ENCODE measurements around the gene CRYBG1. TPM values are rescaled to one million over a fixed set of nuclear protein-coding genes. Genes with fewer than 3 reads are reported as not detected.

CRYBG1 gene
- polyA plus RNA-seq, 1 donor from 2014 or later = 0.73 TPM

GRCh38 chr6:106553440-106553839, 192.9 kb downstream of the CRYBG1 start:
- Histone ChIP-seq H3K4me3 (ENCODE audit: low read length) (no peak overlapping the region), H3K79me2 (replicated peaks; ENCODE audit: insufficient read depth, low read length) (no peaks in the 10 kb centered on the region), H3K36me3 (ENCODE audit: insufficient read depth, low read length) (no peaks in the 10 kb centered on the region), H3F3A (ENCODE audit: insufficient read depth, low read length, poor library complexity, severe bottlenecking) (no peaks in the 10 kb centered on the region), H3K27ac (ENCODE audit: low read length) (no peak overlapping the region), H3K9me3 (ENCODE audit: low read length) (no peaks in the 10 kb centered on the region), H3K9ac (ENCODE audit: low read length) (no peak overlapping the region), H3K4me2 (ENCODE audit: low read length) (no peak overlapping the region), H3K9me2 (ENCODE audit: insufficient read depth, low read length) (no peaks in the 10 kb centered on the region), H4K20me1 (ENCODE audit: insufficient read depth) (no peaks in the 10 kb centered on the region), H2AFZ (ENCODE audit: low read depth, low read length) (no peak overlapping the region), H3K27me3 (ENCODE audit: insufficient read depth, low read depth, low read length) (no peaks in the 10 kb centered on the region)
- TF ChIP-seq POLR2AphosphoS5 (IDR thresholded peaks at IDR 0.05) = no peak
- no peak for TF ChIP-seq TAF1 (IDR thresholded peaks at IDR 0.05; ENCODE audit: low read depth)
- no peak for TF ChIP-seq EZH2 (IDR thresholded peaks at IDR 0.05; ENCODE audit: borderline replicate concordance, insufficient read depth, low read length, poor library complexity, severe bottlenecking)
- TF ChIP-seq SMC3 (conservative IDR thresholded peaks at IDR 0.05; ENCODE audit: poor library complexity) = no peak
- no peak for TF ChIP-seq EP300 (conservative IDR thresholded peaks at IDR 0.05; ENCODE audit: poor library complexity, severe bottlenecking)
- TF ChIP-seq, protein P1, sequence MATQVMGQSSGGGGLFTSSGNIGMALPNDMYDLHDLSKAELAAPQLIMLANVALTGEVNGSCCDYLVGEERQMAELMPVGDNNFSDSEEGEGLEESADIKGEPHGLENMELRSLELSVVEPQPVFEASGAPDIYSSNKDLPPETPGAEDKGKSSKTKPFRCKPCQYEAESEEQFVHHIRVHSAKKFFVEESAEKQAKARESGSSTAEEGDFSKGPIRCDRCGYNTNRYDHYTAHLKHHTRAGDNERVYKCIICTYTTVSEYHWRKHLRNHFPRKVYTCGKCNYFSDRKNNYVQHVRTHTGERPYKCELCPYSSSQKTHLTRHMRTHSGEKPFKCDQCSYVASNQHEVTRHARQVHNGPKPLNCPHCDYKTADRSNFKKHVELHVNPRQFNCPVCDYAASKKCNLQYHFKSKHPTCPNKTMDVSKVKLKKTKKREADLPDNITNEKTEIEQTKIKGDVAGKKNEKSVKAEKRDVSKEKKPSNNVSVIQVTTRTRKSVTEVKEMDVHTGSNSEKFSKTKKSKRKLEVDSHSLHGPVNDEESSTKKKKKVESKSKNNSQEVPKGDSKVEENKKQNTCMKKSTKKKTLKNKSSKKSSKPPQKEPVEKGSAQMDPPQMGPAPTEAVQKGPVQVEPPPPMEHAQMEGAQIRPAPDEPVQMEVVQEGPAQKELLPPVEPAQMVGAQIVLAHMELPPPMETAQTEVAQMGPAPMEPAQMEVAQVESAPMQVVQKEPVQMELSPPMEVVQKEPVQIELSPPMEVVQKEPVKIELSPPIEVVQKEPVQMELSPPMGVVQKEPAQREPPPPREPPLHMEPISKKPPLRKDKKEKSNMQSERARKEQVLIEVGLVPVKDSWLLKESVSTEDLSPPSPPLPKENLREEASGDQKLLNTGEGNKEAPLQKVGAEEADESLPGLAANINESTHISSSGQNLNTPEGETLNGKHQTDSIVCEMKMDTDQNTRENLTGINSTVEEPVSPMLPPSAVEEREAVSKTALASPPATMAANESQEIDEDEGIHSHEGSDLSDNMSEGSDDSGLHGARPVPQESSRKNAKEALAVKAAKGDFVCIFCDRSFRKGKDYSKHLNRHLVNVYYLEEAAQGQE (IDR thresholded peaks at IDR 0.05; ENCODE audit: borderline replicate concordance) = no peak
- TF ChIP-seq RAD21 (conservative IDR thresholded peaks at IDR 0.05) = no peak
- no peak for TF ChIP-seq MXI1 (conservative IDR thresholded peaks at IDR 0.05; ENCODE audit: poor library complexity, severe bottlenecking)
- TF ChIP-seq, protein P2, sequence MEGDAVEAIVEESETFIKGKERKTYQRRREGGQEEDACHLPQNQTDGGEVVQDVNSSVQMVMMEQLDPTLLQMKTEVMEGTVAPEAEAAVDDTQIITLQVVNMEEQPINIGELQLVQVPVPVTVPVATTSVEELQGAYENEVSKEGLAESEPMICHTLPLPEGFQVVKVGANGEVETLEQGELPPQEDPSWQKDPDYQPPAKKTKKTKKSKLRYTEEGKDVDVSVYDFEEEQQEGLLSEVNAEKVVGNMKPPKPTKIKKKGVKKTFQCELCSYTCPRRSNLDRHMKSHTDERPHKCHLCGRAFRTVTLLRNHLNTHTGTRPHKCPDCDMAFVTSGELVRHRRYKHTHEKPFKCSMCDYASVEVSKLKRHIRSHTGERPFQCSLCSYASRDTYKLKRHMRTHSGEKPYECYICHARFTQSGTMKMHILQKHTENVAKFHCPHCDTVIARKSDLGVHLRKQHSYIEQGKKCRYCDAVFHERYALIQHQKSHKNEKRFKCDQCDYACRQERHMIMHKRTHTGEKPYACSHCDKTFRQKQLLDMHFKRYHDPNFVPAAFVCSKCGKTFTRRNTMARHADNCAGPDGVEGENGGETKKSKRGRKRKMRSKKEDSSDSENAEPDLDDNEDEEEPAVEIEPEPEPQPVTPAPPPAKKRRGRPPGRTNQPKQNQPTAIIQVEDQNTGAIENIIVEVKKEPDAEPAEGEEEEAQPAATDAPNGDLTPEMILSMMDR (IDR thresholded peaks at IDR 0.05; ENCODE audit: poor library complexity, severe bottlenecking) = no peak

GRCh38 chr6:106555767-106556166, 195.2 kb downstream of the CRYBG1 start:
- Histone ChIP-seq H3F3A (ENCODE audit: insufficient read depth, low read length, poor library complexity, severe bottlenecking) (no peaks in the 10 kb centered on the region), H3K27ac (ENCODE audit: low read length) (no peak overlapping the region), H3K9ac (ENCODE audit: low read length) (no peak overlapping the region), H3K9me3 (ENCODE audit: low read length) (no peaks in the 10 kb centered on the region), H3K4me3 (ENCODE audit: low read length) (no peak overlapping the region), H3K9me2 (ENCODE audit: insufficient read depth, low read length) (no peaks in the 10 kb centered on the region), H3K79me2 (replicated peaks; ENCODE audit: insufficient read depth, low read length) (no peaks in the 10 kb centered on the region), H2AFZ (ENCODE audit: low read depth, low read length) (no peak overlapping the region), H3K4me2 (ENCODE audit: low read length) (no peak overlapping the region), H3K36me3 (ENCODE audit: insufficient read depth, low read length) (no peaks in the 10 kb centered on the region), H4K20me1 (ENCODE audit: insufficient read depth) (no peaks in the 10 kb centered on the region), H3K27me3 (ENCODE audit: insufficient read depth, low read depth, low read length) (no peaks in the 10 kb centered on the region)
- TF ChIP-seq, protein P1 (IDR thresholded peaks at IDR 0.05; ENCODE audit: borderline replicate concordance) = no peak
- TF ChIP-seq, protein P2 (IDR thresholded peaks at IDR 0.05; ENCODE audit: poor library complexity, severe bottlenecking) = no peak
- no peak for TF ChIP-seq RAD21 (conservative IDR thresholded peaks at IDR 0.05)
- TF ChIP-seq MXI1 (conservative IDR thresholded peaks at IDR 0.05; ENCODE audit: poor library complexity, severe bottlenecking) = no peak
- no peak for TF ChIP-seq EZH2 (IDR thresholded peaks at IDR 0.05; ENCODE audit: borderline replicate concordance, insufficient read depth, low read length, poor library complexity, severe bottlenecking)
- TF ChIP-seq EP300 (conservative IDR thresholded peaks at IDR 0.05; ENCODE audit: poor library complexity, severe bottlenecking) = no peak
- TF ChIP-seq POLR2AphosphoS5 (IDR thresholded peaks at IDR 0.05) = no peak
- TF ChIP-seq TAF1 (IDR thresholded peaks at IDR 0.05; ENCODE audit: low read depth) = no peak
- no peak for TF ChIP-seq SMC3 (conservative IDR thresholded peaks at IDR 0.05; ENCODE audit: poor library complexity)
